Measurements from ENCODE around the gene WDR44. TPM values are rescaled to one million over a fixed set of nuclear protein-coding genes. Genes with fewer than 3 reads are reported as not detected.

WDR44 gene
- total and polyA plus RNA-seq, 2 of the 13 experiments (the other 11 are each of a cell fraction or from before 2014, with no cell fraction given), result 2.2 to 4.3 TPM

- TF ChIP-seq, protein P1, sequence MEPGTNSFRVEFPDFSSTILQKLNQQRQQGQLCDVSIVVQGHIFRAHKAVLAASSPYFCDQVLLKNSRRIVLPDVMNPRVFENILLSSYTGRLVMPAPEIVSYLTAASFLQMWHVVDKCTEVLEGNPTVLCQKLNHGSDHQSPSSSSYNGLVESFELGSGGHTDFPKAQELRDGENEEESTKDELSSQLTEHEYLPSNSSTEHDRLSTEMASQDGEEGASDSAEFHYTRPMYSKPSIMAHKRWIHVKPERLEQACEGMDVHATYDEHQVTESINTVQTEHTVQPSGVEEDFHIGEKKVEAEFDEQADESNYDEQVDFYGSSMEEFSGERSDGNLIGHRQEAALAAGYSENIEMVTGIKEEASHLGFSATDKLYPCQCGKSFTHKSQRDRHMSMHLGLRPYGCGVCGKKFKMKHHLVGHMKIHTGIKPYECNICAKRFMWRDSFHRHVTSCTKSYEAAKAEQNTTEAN (CRISPR knock-in tag; conservative IDR thresholded peaks at IDR 0.05), result no peak
- TF ChIP-seq ZNF740 (CRISPR knock-in tag; IDR thresholded peaks at IDR 0.05) (no peak), DBP (CRISPR knock-in tag; IDR thresholded peaks at IDR 0.05; ENCODE audit: not compliant biosample characterization) (no peak), FLYWCH1 (CRISPR knock-in tag; IDR thresholded peaks at IDR 0.05) (no peak), ZNF556 (CRISPR knock-in tag; IDR thresholded peaks at IDR 0.05; ENCODE audit: borderline replicate concordance) (no peak), TRIM24 (CRISPR knock-in tag; IDR thresholded peaks at IDR 0.05) (no peak), ZNF484 (CRISPR knock-in tag; IDR thresholded peaks at IDR 0.05; ENCODE audit: borderline replicate concordance, low read depth) (no peak), KAT8 (CRISPR knock-in tag; IDR thresholded peaks at IDR 0.05) (peak; percentile 39; the same call in 1 of the 2 replicates), MED8 (CRISPR knock-in tag; IDR thresholded peaks at IDR 0.05; ENCODE audit: insufficient replicate concordance) (no peak), RCOR2 (CRISPR knock-in tag; IDR thresholded peaks at IDR 0.05) (no peak), ARID5B (CRISPR knock-in tag; IDR thresholded peaks at IDR 0.05) (no peak)
- TF ChIP-seq, protein P2, sequence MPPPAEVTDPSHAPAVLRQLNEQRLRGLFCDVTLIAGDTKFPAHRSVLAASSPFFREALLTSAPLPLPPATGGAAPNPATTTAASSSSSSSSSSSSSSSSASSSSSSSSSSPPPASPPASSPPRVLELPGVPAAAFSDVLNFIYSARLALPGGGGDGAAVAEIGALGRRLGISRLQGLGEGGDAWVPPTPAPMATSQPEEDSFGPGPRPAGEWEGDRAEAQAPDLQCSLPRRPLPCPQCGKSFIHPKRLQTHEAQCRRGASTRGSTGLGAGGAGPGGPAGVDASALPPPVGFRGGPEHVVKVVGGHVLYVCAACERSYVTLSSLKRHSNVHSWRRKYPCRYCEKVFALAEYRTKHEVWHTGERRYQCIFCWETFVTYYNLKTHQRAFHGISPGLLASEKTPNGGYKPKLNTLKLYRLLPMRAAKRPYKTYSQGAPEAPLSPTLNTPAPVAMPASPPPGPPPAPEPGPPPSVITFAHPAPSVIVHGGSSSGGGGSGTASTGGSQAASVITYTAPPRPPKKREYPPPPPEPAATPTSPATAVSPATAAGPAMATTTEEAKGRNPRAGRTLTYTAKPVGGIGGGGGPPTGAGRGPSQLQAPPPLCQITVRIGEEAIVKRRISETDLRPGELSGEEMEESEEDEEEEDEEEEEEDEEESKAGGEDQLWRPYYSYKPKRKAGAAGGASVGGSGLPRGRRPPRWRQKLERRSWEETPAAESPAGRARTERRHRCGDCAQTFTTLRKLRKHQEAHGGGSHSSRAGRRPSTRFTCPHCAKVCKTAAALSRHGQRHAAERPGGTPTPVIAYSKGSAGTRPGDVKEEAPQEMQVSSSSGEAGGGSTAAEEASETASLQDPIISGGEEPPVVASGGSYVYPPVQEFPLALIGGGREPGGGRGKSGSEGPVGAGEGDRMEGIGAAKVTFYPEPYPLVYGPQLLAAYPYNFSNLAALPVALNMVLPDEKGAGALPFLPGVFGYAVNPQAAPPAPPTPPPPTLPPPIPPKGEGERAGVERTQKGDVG (CRISPR knock-in tag; IDR thresholded peaks at IDR 0.05; ENCODE audit: borderline replicate concordance), result no peak
- TF ChIP-seq, protein P3, sequence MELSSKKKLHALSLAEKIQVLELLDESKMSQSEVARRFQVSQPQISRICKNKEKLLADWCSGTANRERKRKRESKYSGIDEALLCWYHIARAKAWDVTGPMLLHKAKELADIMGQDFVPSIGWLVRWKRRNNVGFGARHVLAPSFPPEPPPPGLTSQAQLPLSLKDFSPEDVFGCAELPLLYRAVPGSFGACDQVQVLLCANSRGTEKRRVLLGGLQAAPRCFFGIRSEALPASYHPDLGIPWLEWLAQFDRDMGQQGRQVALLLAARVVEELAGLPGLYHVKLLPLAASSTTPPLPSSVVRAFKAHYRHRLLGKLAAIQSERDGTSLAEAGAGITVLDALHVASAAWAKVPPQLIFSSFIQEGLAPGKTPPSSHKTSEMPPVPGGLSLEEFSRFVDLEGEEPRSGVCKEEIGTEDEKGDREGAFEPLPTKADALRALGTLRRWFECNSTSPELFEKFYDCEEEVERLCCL (CRISPR knock-in tag; IDR thresholded peaks at IDR 0.05; ENCODE audit: borderline replicate concordance), result no peak
Observed at GRCh38 chrX:118345464-118346257, at the start of gene WDR44 (continued).

All from HepG2 (cell line).